CD4-positive, alpha-beta T cell treated with Interferon alpha-2 for 1 hour (primary cell): ENCODE results near the gene LDAH.
A peak's percentile ranks its signal among the peaks of the same experiment; 100 is the strongest.
"Not testable (repeated sequence)": the region's sequence is repeated elsewhere in the genome, so short reads cannot be mapped to it uniquely, and the experiment has no call there.

Experiments used
- DNase-seq, 2 donors: peaks; one replicate each; pipeline ENCODE4 v3.0.0-alpha.2; 2020 to 2022

LDAH gene

DNA sequence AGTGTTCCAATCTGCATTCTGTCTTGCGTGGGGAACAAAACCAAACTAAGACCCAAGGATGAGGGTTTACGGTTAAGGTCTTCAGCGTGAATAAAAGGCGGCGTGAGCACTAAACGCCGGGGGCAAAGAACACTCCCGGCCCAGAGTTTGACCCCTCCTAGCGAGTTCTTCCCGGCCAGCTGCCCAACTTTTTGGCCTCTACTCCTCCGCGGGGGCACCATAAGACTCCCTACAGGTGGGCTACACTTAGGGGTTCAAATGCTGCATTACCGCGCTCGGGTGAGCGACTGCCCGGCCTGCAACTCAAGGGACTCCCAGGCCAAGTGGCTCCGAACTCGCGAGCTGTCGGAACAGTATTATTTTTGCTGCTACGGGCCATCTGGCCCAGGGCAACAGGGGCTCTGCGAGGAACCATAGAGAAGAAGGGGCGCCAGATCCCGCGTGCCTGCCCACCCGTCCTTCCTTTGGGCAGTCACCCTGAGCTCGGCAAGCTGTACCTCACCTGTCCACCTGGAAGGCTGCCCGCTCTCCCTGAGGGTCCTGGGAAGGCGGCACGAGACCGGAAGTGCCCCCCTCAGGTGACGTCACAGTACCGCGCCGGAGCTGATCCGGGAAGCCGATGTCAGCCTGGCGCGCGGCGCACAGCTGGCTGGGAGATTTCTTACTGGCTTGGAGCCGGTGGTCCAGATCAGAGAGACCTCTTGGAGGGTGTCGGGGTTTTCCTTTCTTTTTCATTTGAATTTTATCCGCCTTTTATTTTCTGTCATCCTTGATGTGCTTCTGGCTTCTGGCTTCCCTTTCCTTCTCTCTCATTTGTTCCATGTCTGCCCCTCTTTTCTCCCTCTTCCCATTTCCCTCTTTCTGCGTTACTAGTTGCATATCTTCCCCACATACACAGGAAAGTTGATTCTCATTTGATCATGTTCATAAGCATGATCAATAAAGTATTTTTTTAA is at the start of gene LDAH:
LDAH (minus strand) TSS at position 567 of the 956 bp plus-strand sequence. CDS start 21,638 bp downstream, outside the sequence.
- peak; percentile 83 to 88 for DNase-seq

- peak; percentile 1 to 38 for DNase-seq
These were observed 45.5 kb upstream of the LDAH start for GRCh38 chr2:20868377-20868776.

GRCh38 chr2:20862850-20863249 is 39.9 kb upstream of the LDAH start:
- no peak for DNase-seq

DNA sequence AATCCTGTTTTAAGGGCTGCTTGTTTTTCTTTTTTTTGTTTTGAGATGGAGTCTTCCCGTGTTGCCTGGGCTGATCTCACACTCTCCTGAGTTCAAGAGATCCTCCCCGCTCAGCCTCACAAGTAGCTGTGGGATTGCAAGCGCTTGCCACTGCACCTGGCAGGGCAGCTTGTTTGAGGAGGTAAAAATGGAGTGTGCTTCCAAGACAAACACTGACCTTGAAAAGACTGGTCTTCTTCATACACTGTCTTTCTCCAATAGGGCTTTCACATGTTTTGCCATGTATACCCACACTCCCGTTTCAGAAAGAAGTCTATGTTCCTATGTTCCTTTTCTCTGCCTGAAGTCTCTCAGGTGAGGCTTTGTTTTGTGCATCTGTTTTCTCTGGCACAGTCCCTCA is 32.6 kb upstream of the LDAH start:
- DNase-seq, result no peak

DNA sequence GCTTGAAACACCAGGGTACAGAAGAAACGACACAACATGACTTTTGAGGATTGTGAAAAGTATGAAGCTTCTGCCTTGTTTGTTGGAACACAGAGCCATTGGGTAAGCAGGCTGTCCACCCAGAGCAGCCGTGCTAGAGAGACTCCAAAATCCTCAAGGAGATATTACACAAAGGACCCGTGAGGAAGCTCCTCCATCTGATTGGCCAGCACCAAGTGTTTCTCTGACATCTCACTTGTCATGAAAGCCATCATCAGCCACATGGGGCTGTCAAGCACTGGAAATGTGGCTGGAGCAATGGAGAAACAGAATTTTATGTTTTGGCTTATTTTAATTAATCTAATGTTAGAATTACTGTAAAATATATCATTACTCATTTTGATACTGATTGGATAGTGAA is 29.8 kb upstream of the LDAH start:
- DNase-seq, result no peak

DNA sequence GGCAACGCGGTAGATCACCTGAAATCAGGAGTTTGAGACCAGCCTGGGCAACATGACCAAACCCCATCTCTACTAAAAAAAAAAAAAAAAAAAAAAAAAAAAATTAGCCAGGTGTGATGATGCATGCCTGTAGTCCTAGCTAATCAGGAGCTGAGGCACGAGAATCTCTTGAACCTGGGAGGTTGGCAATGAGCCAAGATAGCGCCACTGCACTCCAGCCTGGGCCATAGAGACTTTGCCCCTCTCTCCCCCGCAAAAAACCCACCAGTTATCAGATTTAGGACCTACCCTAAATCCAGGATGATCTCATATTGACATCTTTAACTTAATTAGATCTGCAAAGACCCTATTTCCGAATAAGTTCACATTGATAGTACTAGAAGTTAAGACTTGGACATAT is 29.2 kb upstream of the LDAH start:
- DNase-seq, result no peak

- no peak for DNase-seq
These were observed 21.3 kb upstream of the LDAH start for GRCh38 chr2:20844246-20844645.

DNA sequence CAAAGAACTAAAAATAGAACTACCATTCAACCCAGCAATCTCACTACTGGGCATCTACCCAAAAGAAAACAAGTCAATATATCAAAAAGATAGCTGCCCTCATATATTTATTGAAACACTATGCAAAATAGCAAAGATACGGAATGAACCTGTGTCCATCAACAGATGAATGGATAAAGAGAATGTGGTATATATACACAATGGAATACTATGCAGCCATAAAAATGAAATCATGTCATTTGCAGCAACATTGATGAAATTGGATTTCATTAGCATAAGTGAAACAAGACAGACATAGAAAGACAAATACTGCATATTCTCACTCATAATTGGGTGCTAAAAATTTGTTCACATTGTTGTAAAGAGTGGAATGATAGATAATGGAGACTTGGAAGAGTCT is 16.2 kb upstream of the LDAH start:
- DNase-seq, result no peak

DNA sequence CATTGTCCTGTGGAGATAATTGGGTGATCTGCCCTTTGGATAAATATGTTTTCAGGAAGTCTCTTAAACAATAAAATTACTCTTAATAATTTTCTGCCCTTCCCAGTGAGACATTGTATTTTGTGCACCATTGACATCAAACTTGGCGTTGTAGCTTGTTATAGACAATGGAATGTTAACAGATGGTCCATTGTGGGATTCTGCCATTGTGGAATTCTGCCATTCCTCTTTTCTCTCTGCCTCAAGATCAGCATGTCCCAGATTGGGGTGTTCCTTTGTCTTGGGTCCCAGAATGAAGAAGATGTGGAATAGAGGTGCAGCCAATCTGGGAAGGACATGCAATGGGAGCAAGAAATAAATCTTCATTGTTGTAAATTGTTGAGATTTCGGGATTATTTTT is 15.1 kb upstream of the LDAH start:
- no peak for DNase-seq

DNA sequence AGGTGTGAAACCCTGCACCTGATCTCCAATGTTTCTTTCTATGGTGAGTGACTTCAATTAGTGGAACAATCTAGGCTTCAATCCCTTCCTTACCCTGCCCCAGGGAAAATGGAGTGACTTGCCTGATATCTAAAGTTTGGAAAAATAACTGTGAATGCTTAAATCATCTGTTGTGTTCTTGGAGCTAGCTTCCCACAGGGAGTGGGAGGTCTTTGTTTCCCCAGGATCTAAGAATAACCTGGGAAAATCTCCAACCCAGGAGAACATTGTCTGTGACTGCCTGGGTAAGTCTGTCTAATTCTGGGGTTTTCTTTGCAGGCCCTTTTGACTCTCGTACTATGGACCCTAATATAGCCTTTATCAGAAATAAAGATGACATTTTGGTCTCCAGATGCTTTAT is 13.6 kb upstream of the LDAH start:
- DNase-seq, result no peak

DNA sequence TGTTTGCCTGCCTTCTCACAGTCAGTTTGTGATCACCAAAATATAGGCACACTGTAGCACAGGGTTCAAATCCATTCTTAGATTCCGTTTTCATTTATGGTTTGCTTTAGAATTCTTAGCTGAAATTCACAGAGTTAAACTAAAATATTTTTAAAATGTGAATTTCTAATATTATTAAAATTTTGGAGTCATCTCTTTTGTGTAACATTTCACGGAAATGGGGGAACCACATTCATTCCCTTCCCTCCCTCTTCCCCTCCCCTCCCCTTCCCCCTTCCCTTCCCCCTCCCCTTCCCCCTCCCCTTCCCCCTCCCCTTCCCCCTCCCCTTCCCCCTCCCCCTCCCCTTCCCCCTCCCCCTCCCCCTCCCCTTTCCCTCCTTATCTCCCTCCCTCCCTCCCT is 11.4 kb upstream of the LDAH start:
- no peak for DNase-seq

DNA sequence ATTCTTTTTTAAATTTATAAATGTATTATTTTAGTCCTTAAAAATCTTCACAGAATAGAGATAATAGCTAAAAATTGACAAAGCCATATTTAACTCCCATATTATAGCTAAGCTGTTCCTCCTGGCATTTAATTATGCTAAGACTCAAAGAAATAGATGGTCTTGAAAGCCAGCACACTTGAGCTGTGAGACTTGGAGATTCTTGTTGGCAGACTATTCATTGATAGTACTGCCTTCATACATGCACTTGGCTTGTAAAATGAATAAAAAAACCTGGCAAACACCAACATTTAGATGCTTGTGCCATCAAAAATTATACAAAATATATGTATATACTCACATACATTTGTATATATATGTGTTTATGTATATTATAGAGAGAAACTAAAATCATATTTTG is 9.7 kb upstream of the LDAH start:
- DNase-seq, result no peak

- no peak for DNase-seq
These were observed 7.0 kb upstream of the LDAH start for GRCh38 chr2:20829861-20830260.

DNA sequence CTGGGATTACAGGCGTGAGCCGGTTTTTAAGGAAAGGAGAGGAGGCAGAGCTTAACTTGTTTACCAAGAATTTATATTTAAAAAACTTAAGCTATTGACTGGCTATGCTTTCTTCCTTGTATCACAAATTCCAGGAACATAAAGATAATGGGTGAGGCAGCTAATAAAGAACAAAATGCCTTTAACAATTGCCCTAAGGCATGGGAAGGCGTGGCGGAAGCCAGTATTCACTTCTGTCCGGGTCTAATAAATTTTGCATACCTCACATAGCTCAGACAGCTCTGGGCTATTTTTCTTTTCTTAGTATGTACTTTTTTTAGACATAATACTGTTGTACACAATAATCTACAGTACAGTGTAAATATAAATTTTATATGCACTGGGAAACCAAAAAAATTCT is 1.0 kb upstream of the LDAH start:
- DNase-seq, result no peak

DNA sequence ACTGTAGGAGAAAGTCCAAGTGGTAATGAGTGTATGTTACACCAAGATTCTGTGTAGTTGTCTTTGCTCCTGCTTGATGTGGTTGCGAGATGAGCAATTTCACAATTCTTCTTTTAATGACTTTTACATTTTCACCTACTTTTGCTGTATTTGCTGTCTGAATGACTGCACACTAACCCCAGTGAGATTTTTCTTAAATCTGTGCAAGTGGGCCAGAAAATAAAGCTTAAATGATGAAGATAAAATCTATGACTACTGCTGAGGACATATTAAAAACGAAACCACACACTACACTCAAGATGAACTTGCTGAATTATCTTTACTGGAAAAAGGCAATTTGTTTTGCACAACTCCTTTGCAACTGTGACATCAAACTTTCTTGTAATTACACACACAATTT is 4.1 kb downstream of the LDAH start:
- peak in 1 of 2 donors; percentile 8 for DNase-seq

- no peak for DNase-seq
These were observed 7.7 kb downstream of the LDAH start for GRCh38 chr2:20815216-20815615.

DNA sequence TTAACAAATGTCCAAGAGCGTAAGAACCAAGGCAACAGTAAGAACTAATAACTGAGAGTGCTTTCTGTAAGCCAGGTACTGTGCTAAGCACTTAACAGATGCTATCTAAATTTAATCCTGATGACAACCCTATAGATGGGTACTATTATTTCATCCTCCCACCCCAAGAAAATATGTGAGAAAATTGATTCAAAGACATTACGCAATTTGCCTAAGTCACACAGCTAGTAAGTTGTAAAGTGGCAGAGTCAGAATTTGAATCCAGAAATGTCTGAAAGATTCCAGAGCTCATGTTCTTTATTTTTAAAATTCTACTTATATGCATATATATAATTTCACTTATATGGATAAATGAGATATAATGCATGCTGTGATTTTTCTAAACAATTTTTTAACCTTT is 10.1 kb downstream of the LDAH start:
- DNase-seq, result no peak

- DNase-seq, result no peak
These were observed 16.6 kb downstream of the LDAH start for GRCh38 chr2:20806286-20806685.

- no peak for DNase-seq
These were observed 18.9 kb downstream of the LDAH start for GRCh38 chr2:20803974-20804373.

DNA sequence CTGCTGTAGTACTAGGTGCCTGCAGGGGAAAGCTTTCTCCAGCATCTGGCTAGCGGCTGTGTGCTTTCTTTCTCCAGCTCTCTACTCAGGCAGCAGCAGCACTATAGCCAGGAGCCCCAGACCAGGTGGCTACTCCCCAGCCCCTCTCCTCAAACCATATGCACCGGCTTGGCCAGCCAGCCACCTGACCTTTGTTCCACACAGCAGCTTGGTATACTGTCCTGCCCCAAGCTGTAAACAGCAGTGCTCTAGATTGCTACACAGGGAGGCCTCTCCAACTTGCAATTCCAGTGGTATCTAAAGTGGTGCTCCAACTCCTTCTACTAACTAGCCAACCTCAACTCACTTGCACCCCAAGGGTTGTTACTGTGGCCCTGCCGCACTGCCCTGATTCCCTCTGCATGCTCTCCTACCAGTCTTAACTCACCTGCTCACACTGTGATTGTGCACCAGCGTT is 19.6 kb downstream of the LDAH start:
- no peak for DNase-seq

GRCh38 chr2:20797096-20797495 is 25.8 kb downstream of the LDAH start:
- no peak for DNase-seq

- DNase-seq, result no peak
These were observed 26.5 kb downstream of the LDAH start for GRCh38 chr2:20796374-20796791.

DNA sequence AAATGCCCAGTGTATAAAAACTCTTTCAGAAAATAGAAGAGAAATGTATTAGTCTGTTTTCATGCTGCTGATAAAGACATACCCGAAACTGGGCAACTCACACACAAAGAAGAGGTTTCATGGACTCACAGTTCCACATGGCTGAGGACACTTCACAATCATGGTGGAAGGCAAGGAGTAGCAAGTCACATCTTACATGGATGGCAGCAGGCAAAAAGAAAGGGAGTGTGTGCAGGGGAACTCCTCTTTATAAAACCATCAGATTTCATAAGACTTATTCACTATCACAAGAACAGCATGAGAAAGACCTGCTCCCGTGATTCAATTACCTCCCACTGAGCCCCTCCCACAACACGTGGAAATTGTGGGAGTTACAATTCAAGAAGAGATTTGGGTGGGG is 29.0 kb downstream of the LDAH start:
- DNase-seq, result not testable (repeated sequence)

DNA sequence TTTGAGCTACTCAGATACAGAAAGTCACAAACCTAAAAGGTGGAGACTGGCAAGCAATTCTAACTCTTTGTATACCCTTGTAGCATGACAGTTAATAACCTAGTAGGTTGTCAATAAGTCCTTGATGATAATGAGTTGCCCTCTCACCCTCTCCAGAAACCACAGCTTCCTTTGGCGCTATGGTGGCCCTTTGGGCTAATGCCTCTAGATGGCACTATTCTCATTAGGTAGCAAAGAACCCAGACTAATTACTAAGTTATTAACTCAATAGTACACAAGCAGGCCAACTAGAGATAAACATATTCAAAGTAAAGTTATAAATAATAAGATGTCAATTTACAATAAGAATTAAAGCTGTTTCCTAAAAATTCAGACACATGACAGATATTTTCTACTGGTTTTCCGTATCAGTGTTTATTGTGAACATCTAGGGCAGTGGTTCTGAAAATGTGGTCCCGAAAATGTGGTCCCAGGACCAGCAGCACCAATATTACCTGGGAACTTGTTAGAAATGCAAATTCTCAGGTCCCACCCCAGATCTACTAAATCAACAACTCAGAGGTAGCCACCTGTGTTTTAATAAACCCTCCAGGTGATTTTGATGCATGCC is 41.1 kb downstream of the LDAH start:
- DNase-seq, result peak in 1 of 2 donors; percentile 36
